ENCODE results near the gene TLX1.

Gene TLX1

GRCh38 chr10:101130984-101131961, at the start of gene TLX1:
TSS of gene TLX1 (plus strand) at chr10:101131300. CDS start at chr10:101131542, 242 bp downstream.
- DNase-seq (ENCODE audit: low read depth, low spot score) = no peak
- Histone ChIP-seq H3K27ac (no peak within 1 kb of the TSS), H3K36me3 (ENCODE audit: insufficient read depth, low read length) (no peaks in the 10 kb centered on the region), H3K4me3 (no peak within 1 kb of the TSS), H3K9me3 (ENCODE audit: low read depth, low read length) (no peaks in the 10 kb centered on the region), H3K9ac (ENCODE audit: insufficient read length) (no peak within 1 kb of the TSS)
- TF ChIP-seq EZH2 (IDR thresholded peaks at IDR 0.05) = no peak

- TF ChIP-seq EZH2 (IDR thresholded peaks at IDR 0.05) (no peak), FOXP2 (optimal IDR thresholded peaks at IDR 0.05; ENCODE audit: control extremely low read depth, extremely low read length, insufficient read depth) (no peak)
- Histone ChIP-seq H3K36me3 (ENCODE audit: insufficient read depth, low read length) (no peaks in the 10 kb centered on the region), H3K9ac (ENCODE audit: insufficient read length) (no peak overlapping the region), H3K27ac (no peak overlapping the region), H3K4me3 (no peak overlapping the region), H3K9me3 (ENCODE audit: low read depth, low read length) (no peaks in the 10 kb centered on the region)
- no peak for DNase-seq (ENCODE audit: low read depth, low spot score)
Observed at GRCh38 chr10:101085846-101086245, 45.3 kb upstream of the TLX1 start.

GRCh38 chr10:101087376-101087775, 43.7 kb upstream of the TLX1 start:
- DNase-seq (ENCODE audit: low read depth, low spot score) = no peak
- Histone ChIP-seq H3K9me3 (ENCODE audit: low read depth, low read length) (no peaks in the 10 kb centered on the region), H3K27ac (no peak overlapping the region), H3K4me3 (no peak overlapping the region), H3K9ac (ENCODE audit: insufficient read length) (no peak overlapping the region), H3K36me3 (ENCODE audit: insufficient read depth, low read length) (no peaks in the 10 kb centered on the region)
- no peak for TF ChIP-seq EZH2 (IDR thresholded peaks at IDR 0.05)
- no peak for TF ChIP-seq POLR2AphosphoS5 (IDR thresholded peaks at IDR 0.05; ENCODE audit: borderline replicate concordance, low read depth, low read length)
- no peak for TF ChIP-seq FOXP2 (optimal IDR thresholded peaks at IDR 0.05; ENCODE audit: control extremely low read depth, extremely low read length, insufficient read depth)

DNA sequence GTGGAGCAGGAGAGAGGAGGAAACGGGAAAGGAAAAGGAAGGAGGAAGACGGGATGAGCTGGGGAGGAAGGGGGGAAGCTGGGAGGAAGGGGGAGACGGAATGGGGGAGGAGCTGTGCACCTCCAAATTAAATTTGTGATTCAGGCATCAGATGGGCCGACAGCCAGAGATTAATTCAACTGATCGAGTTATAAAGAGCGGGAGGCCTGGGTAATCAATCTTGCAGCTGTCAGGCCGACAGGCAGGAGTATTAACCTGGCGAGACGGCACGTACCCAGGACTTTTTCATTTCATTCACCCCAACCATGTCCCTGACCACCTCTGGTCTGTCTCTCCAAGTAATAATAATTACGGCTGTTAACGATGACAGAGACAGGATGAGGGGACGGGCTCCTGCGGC, 43.1 kb upstream of the TLX1 start:
- TF ChIP-seq EZH2 (IDR thresholded peaks at IDR 0.05) (no peak), POLR2AphosphoS5 (IDR thresholded peaks at IDR 0.05; ENCODE audit: borderline replicate concordance, low read depth, low read length) (no peak), FOXP2 (optimal IDR thresholded peaks at IDR 0.05; ENCODE audit: control extremely low read depth, extremely low read length, insufficient read depth) (no peak)
- no peaks in the 10 kb centered on the region for H3K36me3 ChIP-seq (ENCODE audit: insufficient read depth, low read length)
- no peaks in the 10 kb centered on the region for H3K9me3 ChIP-seq (ENCODE audit: low read depth, low read length)
- H3K9ac ChIP-seq (ENCODE audit: insufficient read length) = no peak overlapping the region
- no peak overlapping the region for H3K27ac ChIP-seq
- no peak overlapping the region for H3K4me3 ChIP-seq
- DNase-seq (ENCODE audit: low read depth, low spot score) = no peak

GRCh38 chr10:101089520-101090299, 41.4 kb upstream of the TLX1 start:
- no peak overlapping the region for H3K27ac ChIP-seq
- TF ChIP-seq POLR2AphosphoS5 (IDR thresholded peaks at IDR 0.05; ENCODE audit: borderline replicate concordance, low read depth, low read length) = no peak
- no peak for TF ChIP-seq EZH2 (IDR thresholded peaks at IDR 0.05)
- TF ChIP-seq FOXP2 (optimal IDR thresholded peaks at IDR 0.05; ENCODE audit: control extremely low read depth, extremely low read length, insufficient read depth) = no peak
- no peak for DNase-seq (ENCODE audit: low read depth, low spot score)
- no peak overlapping the region for H3K9ac ChIP-seq (ENCODE audit: insufficient read length)
- no peak overlapping the region for H3K4me3 ChIP-seq
- no peaks in the 10 kb centered on the region for H3K36me3 ChIP-seq (ENCODE audit: insufficient read depth, low read length)
- H3K9me3 ChIP-seq (ENCODE audit: low read depth, low read length) = no peaks in the 10 kb centered on the region

DNA sequence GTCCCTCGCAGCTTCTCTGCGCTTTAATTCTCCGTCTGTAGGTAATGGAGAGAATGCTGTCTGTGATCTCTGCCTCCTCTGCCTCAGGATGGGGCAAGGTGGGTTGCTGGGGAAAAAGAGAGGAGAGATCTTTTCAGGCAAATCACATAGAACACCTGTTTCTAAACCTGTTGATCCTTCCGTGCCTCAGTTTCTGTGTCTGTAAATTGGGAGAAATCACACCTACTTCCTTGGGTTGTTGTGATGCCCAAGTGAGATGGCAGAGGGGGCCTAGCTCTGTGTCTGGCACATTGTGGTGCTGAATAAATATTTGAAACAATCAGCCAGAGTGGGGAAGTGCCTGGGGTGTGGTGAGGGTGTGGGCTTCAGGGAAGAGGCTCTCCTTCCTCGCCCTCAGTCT, 40.5 kb upstream of the TLX1 start:
- Histone ChIP-seq H3K9me3 (ENCODE audit: low read depth, low read length) (no peaks in the 10 kb centered on the region), H3K27ac (no peak overlapping the region), H3K9ac (ENCODE audit: insufficient read length) (no peak overlapping the region), H3K36me3 (ENCODE audit: insufficient read depth, low read length) (no peaks in the 10 kb centered on the region), H3K4me3 (no peak overlapping the region)
- TF ChIP-seq FOXP2 (optimal IDR thresholded peaks at IDR 0.05; ENCODE audit: control extremely low read depth, extremely low read length, insufficient read depth) (no peak), POLR2AphosphoS5 (IDR thresholded peaks at IDR 0.05; ENCODE audit: borderline replicate concordance, low read depth, low read length) (no peak), EZH2 (IDR thresholded peaks at IDR 0.05) (no peak)
- DNase-seq (ENCODE audit: low read depth, low spot score) = no peak

DNA sequence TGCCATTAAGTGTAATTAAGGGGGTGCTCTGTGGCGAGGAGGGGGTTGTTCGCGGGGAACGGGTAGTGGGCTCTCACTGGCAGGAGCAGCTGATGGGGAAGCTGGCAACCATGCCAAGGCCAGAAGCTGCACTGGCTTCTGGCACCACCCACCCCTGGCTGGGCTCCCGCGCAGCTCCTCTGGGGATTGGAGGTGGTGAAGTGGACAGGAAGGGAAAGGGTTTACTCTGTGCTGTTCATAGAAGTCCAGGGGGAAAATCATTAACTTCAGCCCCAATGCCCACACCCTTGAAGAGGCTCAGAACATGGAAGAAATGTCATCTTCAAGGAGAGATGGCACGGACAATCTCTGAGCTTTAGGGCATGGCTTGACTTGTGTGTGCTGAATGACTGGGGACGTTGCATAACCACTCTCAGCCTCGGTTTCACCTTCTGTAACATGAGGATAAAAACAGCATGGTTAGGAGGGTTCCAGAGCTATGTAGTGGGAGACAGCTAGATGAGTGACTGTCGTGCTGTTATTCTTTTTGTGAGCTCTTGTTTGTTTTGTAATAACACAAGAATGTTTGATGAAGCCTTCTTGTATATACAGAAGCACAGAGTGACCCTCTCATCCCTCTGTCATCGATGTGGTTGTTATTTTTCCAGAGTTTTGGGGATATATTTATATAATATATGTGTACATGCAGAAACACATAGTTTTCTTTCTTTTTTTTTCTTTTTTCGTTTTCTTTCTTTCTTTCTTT, 39.4 kb upstream of the TLX1 start:
- H3K4me3 ChIP-seq = no peak overlapping the region
- no peak for DNase-seq (ENCODE audit: low read depth, low spot score)
- no peaks in the 10 kb centered on the region for H3K36me3 ChIP-seq (ENCODE audit: insufficient read depth, low read length)
- no peaks in the 10 kb centered on the region for H3K9me3 ChIP-seq (ENCODE audit: low read depth, low read length)
- TF ChIP-seq EZH2 (IDR thresholded peaks at IDR 0.05) = no peak
- TF ChIP-seq FOXP2 (optimal IDR thresholded peaks at IDR 0.05; ENCODE audit: control extremely low read depth, extremely low read length, insufficient read depth) = no peak
- TF ChIP-seq POLR2AphosphoS5 (IDR thresholded peaks at IDR 0.05; ENCODE audit: borderline replicate concordance, low read depth, low read length) = no peak
- no peak overlapping the region for H3K9ac ChIP-seq (ENCODE audit: insufficient read length)
- no peak overlapping the region for H3K27ac ChIP-seq

DNA sequence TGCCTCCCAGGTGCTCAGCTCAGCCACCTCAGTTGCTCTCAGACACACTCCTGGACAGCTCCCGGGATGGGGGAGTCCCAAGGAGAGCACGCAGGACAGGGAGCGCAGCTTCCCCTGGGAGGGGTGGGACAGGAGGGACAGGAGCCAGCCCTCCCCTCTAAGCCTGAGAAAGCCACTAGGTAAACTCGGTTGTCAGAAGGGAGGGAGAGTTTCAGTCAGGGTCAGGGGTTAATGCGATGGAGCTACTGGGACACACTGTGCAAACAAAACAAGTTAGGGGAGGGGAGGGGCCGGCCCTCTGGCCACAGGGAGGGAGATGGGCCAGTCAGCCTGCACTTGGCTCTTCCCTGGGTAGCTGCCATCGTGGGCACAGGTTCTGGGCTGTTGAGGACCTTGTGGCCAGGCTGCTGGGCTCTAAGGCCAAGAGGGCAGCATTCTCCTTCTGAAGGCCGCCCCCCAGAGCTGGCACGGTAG, 38.2 kb upstream of the TLX1 start:
- no peaks in the 10 kb centered on the region for H3K9me3 ChIP-seq (ENCODE audit: low read depth, low read length)
- TF ChIP-seq POLR2AphosphoS5 (IDR thresholded peaks at IDR 0.05; ENCODE audit: borderline replicate concordance, low read depth, low read length) = no peak
- no peak for TF ChIP-seq FOXP2 (optimal IDR thresholded peaks at IDR 0.05; ENCODE audit: control extremely low read depth, extremely low read length, insufficient read depth)
- no peak for TF ChIP-seq EZH2 (IDR thresholded peaks at IDR 0.05)
- DNase-seq (ENCODE audit: low read depth, low spot score) = no peak
- no peak overlapping the region for H3K9ac ChIP-seq (ENCODE audit: insufficient read length)
- H3K36me3 ChIP-seq (ENCODE audit: insufficient read depth, low read length) = no peaks in the 10 kb centered on the region
- H3K27ac ChIP-seq = no peak overlapping the region
- H3K4me3 ChIP-seq = no peak overlapping the region
